HG03442 (cell line): ENCODE data around the gene MTCH1.
"Not testable (repeated sequence)": the region's sequence is repeated elsewhere in the genome, so short reads cannot be mapped to it uniquely, and the experiment has no call there.

Experiments
- ATAC-seq: cut with Tn5 transposase; IDR thresholded peaks from one replicate; pipeline ENCODE4 v1.9.1; 2021; ENCODE audit warnings: mild to moderate bottlenecking, moderate library complexity; ENCODE audit not compliant: unreplicated experiment

MTCH1 gene

GRCh38 chr6:36955671-36956445 lies 30.1 kb downstream of the MTCH1 start:
- no peak for ATAC-seq

GRCh38 chr6:36955136-36955535 lies 30.9 kb downstream of the MTCH1 start:
- no peak for ATAC-seq

GRCh38 chr6:36954262-36954931 lies 31.6 kb downstream of the MTCH1 start, which contains the start of gene PI16:
Gene PI16, plus strand, starts transcription at chr6:36954738. Its CDS starts 23 bp downstream, at chr6:36954761.
- no peak for ATAC-seq

GRCh38 chr6:36953931-36954261 lies 32.1 kb downstream of the MTCH1 start:
- ATAC-seq = no peak

GRCh38 chr6:36949636-36950035 lies 36.4 kb downstream of the MTCH1 start:
- no peak for ATAC-seq

- ATAC-seq = not testable (repeated sequence)
Observed at GRCh38 chr6:36949076-36949475, 36.9 kb downstream of the MTCH1 start.

- no peak for ATAC-seq
Observed at GRCh38 chr6:36947570-36948351, 38.2 kb downstream of the MTCH1 start.

- ATAC-seq = no peak
Observed at GRCh38 chr6:36946526-36946925, 39.5 kb downstream of the MTCH1 start.

GRCh38 chr6:36945301-36945700 lies 40.7 kb downstream of the MTCH1 start:
- no peak for ATAC-seq

GRCh38 chr6:36944650-36945049 lies 41.3 kb downstream of the MTCH1 start:
- no peak for ATAC-seq

- ATAC-seq = not testable (repeated sequence)
Observed at GRCh38 chr6:36942329-36942728, 43.7 kb downstream of the MTCH1 start.

GRCh38 chr6:36941561-36941960 lies 44.4 kb downstream of the MTCH1 start:
- ATAC-seq = not testable (repeated sequence)

- ATAC-seq = no peak
Observed at GRCh38 chr6:36940027-36940426, 46.0 kb downstream of the MTCH1 start.

- ATAC-seq = not testable (repeated sequence)
Observed at GRCh38 chr6:36939005-36939404, 47.0 kb downstream of the MTCH1 start.

GRCh38 chr6:36938536-36938935 lies 47.5 kb downstream of the MTCH1 start:
- no peak for ATAC-seq

- no peak for ATAC-seq
Observed at GRCh38 chr6:36937896-36938295, 48.1 kb downstream of the MTCH1 start.

GRCh38 chr6:36936824-36937223 lies 49.2 kb downstream of the MTCH1 start:
- no peak for ATAC-seq

GRCh38 chr6:36934901-36935300 lies 51.1 kb downstream of the MTCH1 start:
- no peak for ATAC-seq

- ATAC-seq = no peak
Observed at GRCh38 chr6:36933519-36933918, 52.5 kb downstream of the MTCH1 start.

GRCh38 chr6:36933102-36933501 lies 52.9 kb downstream of the MTCH1 start:
- ATAC-seq = no peak

- ATAC-seq = no peak
Observed at GRCh38 chr6:36930483-36930882, 55.5 kb downstream of the MTCH1 start.

GRCh38 chr6:36929607-36930006 lies 56.4 kb downstream of the MTCH1 start:
- ATAC-seq = no peak
